OCI-LY3 (cell line): ENCODE results near the gene ADAM8.

Experiments used
- EZH2phosphoT487 ChIP-seq: fragments of 200-600 bp; shearing (Covaris generic); IDR thresholded peaks from 2 replicates; pipeline ENCODE4 v1.6.1; 2018; ENCODE audit warnings: antibody characterized with exemption, mixed run types, low read depth
- TF ChIP-seq, protein P1 (sequence below): fragments of 200-600, 300-600 bp; sonication (generic); IDR thresholded peaks from 2 replicates; pipeline ENCODE4 v1.5.1; 2014; ENCODE audit warnings: antibody characterized with exemption, low read length, low read depth

- TF ChIP-seq, protein P1, sequence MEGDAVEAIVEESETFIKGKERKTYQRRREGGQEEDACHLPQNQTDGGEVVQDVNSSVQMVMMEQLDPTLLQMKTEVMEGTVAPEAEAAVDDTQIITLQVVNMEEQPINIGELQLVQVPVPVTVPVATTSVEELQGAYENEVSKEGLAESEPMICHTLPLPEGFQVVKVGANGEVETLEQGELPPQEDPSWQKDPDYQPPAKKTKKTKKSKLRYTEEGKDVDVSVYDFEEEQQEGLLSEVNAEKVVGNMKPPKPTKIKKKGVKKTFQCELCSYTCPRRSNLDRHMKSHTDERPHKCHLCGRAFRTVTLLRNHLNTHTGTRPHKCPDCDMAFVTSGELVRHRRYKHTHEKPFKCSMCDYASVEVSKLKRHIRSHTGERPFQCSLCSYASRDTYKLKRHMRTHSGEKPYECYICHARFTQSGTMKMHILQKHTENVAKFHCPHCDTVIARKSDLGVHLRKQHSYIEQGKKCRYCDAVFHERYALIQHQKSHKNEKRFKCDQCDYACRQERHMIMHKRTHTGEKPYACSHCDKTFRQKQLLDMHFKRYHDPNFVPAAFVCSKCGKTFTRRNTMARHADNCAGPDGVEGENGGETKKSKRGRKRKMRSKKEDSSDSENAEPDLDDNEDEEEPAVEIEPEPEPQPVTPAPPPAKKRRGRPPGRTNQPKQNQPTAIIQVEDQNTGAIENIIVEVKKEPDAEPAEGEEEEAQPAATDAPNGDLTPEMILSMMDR = no peak
- TF ChIP-seq EZH2phosphoT487 = no peak
Observed at GRCh38 chr10:133310789-133311188, 34.1 kb upstream of the ADAM8 start.
